Esophagus squamous epithelium (tissue), 5 donors: ENCODE results near the gene GPER1. TPM values are rescaled to one million over a fixed set of nuclear protein-coding genes. Genes with fewer than 3 reads are reported as not detected.

Source experiments
- DNase-seq: peaks from one replicate; lab custom pipeline; 2025; lab: John Stamatoyannopoulos, UW
- H3K27ac ChIP-seq, 4 donors: fragments of 200-600 bp; sonication (generic); one replicate each; pipeline ENCODE4 v1.5.1; 2016 to 2019; ENCODE audit warnings: mild to moderate bottlenecking in 1 of 4
- H3K27me3 ChIP-seq, 4 donors: fragments of 200-600 bp; sonication (generic); 1 replicate in 3 of 4; 2 replicates in 1 of 4; pipeline versions ENCODE4 v1.5.1 to v1.6.0; 2017 to 2021; ENCODE audit warnings: antibody characterized with exemption in 1 of 4
- H3K36me3 ChIP-seq, 3 donors: fragments of 200-600 bp; sonication (generic); one replicate each; pipeline ENCODE4 v1.5.1; 2016 to 2019
- H3K4me1 ChIP-seq, 3 donors: fragments of 200-600 bp; sonication (generic); one replicate each; pipeline ENCODE4 v1.5.1; 2017 to 2019
- H3K4me3 ChIP-seq, 4 donors: fragments of 200-600 bp; sonication (generic); 1 replicate in 3 of 4; 2 replicates in 1 of 4; pipeline ENCODE4 v1.5.1; 2016 to 2019; ENCODE audit warnings: mild to moderate bottlenecking in 2 of 4, moderate library complexity in 1 of 4
- H3K9me3 ChIP-seq, 3 donors: fragments of 200-600 bp; sonication (generic); one replicate each; pipeline ENCODE4 v1.5.1; 2016 to 2019
- CTCF ChIP-seq, 6 experiments: fragments of 450-650 bp in 4 of 6; fragments of 200-600 bp in 2 of 6; sonication (generic) in 2 of 6; IDR thresholded peaks; one replicate each; pipeline ENCODE4 v1.5.1; 2016 to 2019; ENCODE audit warnings: antibody characterized with exemption in 6 of 6, mild to moderate bottlenecking in 4 of 6, moderate library complexity in 4 of 6
- POLR2A ChIP-seq, 4 donors: fragments of 450-650 bp; IDR thresholded peaks; one replicate each; pipeline ENCODE4 v1.6.1; 2017; ENCODE audit warnings: antibody characterized with exemption in 4 of 4, mild to moderate bottlenecking in 4 of 4, moderate library complexity in 3 of 4
- WGBS, 2 donors: methylation state at CpG; one replicate each; pipeline ENCODE4 v1.1.5; 2018; 5-methylcytosine and 5-hydroxymethylcytosine counted together
- intact Hi-C: fragments of 100-400 bp; cut with DNase I; formaldehyde crosslinking; loops from one replicate; pipeline ENCODE4 v1.15.0; 2022
- total RNA-seq, 4 donors: library from RNA; depleted of rRNA; stranded (reverse); fragments of >200 nt; gene quantifications; one replicate each; pipeline ENCODE4 v1.1.0, GENCODE V29; 2016
- donor health status: DM: yes; HTN: yes; CAD: no.

The GPER1 gene
- total RNA-seq, 4 donors from 2014 or later = 0.87 to 2.3 (median 1.5) TPM

- no peak overlapping the region for H3K4me3 ChIP-seq
- intact Hi-C loops = no loop called here
- no peaks in the 10 kb centered on the region for H3K4me1 ChIP-seq
- 75 to 96% methylated on average over 12 to 27 of the region's 55 CpGs for WGBS, 2 donors
- H3K9me3 ChIP-seq = no peaks in the 10 kb centered on the region
- peaks cover 0 to 8% (median 0%) of the 10 kb centered on the region in 3 donors for H3K36me3 ChIP-seq
- H3K27ac ChIP-seq = no peak overlapping the region
- no peak for DNase-seq
- H3K27me3 ChIP-seq = no peaks in the 10 kb centered on the region
- TF ChIP-seq CTCF (IDR thresholded peaks at IDR 0.05) = no peak
- TF ChIP-seq POLR2A (IDR thresholded peaks at IDR 0.05) = no peak
Observed at GRCh38 chr7:1109581-1110310, 21.8 kb downstream of the GPER1 start.

GRCh38 chr7:1110358-1110757 is 22.4 kb downstream of the GPER1 start:
- H3K4me1 ChIP-seq = no peaks in the 10 kb centered on the region
- H3K9me3 ChIP-seq = no peaks in the 10 kb centered on the region
- TF ChIP-seq CTCF (IDR thresholded peaks at IDR 0.05) (no peak), POLR2A (IDR thresholded peaks at IDR 0.05) (no peak)
- no peak overlapping the region for H3K4me3 ChIP-seq
- H3K36me3 ChIP-seq = peaks cover 0 to 8% (median 0%) of the 10 kb centered on the region in 3 donors
- intact Hi-C loops = no loop called here
- no peak overlapping the region for H3K27ac ChIP-seq
- WGBS, 2 donors = 86 to 100% methylated on average over 4 to 11 of the region's 28 CpGs
- no peak for DNase-seq
- H3K27me3 ChIP-seq = no peaks in the 10 kb centered on the region

DNA sequence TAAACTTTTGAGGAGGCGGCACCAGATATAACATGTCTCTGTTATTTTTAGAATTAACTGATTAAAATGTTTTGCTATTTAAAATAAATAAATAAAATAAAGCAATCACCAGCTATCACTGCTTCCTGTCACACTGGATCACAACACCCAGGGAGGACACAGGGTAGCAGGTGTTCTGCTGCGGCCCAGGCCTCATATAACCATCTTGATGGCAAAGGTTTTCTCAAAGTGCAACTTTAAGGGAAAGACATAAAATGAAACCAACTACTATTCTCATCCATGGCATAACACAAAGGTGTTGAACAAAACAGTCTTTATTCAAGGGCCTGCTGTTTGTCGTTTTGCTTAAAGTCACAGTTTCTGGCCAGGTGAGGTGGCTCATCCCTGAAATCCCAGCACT is 23.2 kb downstream of the GPER1 start:
- no peaks in the 10 kb centered on the region for H3K27me3 ChIP-seq
- WGBS, 2 donors = 82 to 92% methylated on average over 3 of the region's 3 CpGs
- H3K4me1 ChIP-seq = no peaks in the 10 kb centered on the region
- DNase-seq = no peak
- no peaks in the 10 kb centered on the region for H3K9me3 ChIP-seq
- peaks cover 0 to 8% (median 0%) of the 10 kb centered on the region in 3 donors for H3K36me3 ChIP-seq
- intact Hi-C loops = no loop called here
- TF ChIP-seq CTCF (IDR thresholded peaks at IDR 0.05) (no peak), POLR2A (IDR thresholded peaks at IDR 0.05) (no peak)
- no peak overlapping the region for H3K4me3 ChIP-seq
- no peak overlapping the region for H3K27ac ChIP-seq

- Histone ChIP-seq H3K27ac (no peak overlapping the region), H3K9me3 (no peaks in the 10 kb centered on the region), H3K4me1 (no peaks in the 10 kb centered on the region), H3K36me3 (peaks cover 0 to 8% (median 0%) of the 10 kb centered on the region in 3 donors), H3K27me3 (no peaks in the 10 kb centered on the region), H3K4me3 (no peak overlapping the region)
- 80 to 81% methylated on average over 2 to 9 of the region's 9 CpGs for WGBS, 2 donors
- TF ChIP-seq CTCF (IDR thresholded peaks at IDR 0.05) (no peak), POLR2A (IDR thresholded peaks at IDR 0.05) (no peak)
- intact Hi-C loops = no loop called here
- DNase-seq = no peak
Observed at GRCh38 chr7:1112109-1112508, 24.2 kb downstream of the GPER1 start.

DNA sequence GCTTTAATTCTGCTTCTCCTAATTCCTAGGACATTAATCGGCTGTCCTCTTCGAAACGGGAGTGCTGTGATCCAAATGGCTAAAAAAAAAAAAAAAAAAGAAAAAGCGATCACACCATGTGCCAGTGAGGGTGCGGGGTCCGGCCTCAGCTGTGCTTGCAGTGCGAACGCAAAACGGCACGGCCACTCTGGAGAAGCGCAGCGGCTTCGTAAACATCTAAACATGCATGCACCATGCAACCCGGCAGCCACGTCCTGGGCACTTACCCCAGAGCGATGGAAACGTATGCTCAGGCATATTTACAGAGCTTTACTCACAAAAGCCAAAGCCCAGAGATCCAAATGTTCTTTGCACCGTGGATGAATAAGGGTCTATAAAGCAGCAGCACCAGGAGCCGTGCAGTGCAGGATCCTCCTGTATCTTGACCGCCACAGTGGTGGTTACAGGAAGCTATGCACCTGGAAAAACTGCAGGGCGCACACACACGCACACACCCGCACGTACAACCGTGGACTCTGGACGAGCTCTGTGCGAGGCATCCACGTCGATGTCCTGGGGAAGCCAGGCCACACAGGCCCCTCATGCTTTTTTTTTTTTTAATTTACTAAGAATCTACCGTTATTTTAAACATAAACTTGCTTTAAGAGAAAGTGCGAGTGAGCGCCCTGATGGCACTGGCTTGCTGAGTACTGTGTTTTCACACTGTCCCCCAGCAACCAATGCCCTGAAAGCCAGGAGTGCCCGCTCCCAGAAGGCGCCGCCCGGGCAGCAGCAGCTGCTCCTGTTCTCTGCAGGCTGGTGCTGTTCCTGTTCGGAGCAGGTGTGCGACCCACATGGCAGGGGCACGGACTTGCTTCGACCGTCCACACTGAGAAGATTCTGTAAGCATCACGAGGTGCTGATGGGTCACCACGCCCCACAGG is 25.0 kb downstream of the GPER1 start:
- no peaks in the 10 kb centered on the region for H3K27me3 ChIP-seq
- H3K27ac ChIP-seq = no peak overlapping the region
- H3K9me3 ChIP-seq = no peaks in the 10 kb centered on the region
- 83 to 92% methylated on average over 33 to 36 of the region's 43 CpGs for WGBS, 2 donors
- intact Hi-C loops = no loop called here
- H3K36me3 ChIP-seq = peaks cover 0 to 8% (median 0%) of the 10 kb centered on the region in 3 donors
- H3K4me1 ChIP-seq = no peaks in the 10 kb centered on the region
- no peak overlapping the region for H3K4me3 ChIP-seq
- no peak for TF ChIP-seq CTCF (IDR thresholded peaks at IDR 0.05)
- no peak for TF ChIP-seq POLR2A (IDR thresholded peaks at IDR 0.05)
- DNase-seq = no peak
